Neutrophil (primary cell): Measurements from ENCODE around the gene HIGD1B.

ENCODE experiments used
- H3K27ac ChIP-seq: fragments of 200-600 bp; sonication (generic); 2 replicates; pipeline ENCODE4 v1.5.1; 2016; ENCODE audit warnings: mild to moderate bottlenecking, moderate library complexity
- H3K27me3 ChIP-seq: fragments of 200-600 bp; sonication (generic); 2 replicates; pipeline ENCODE4 v1.6.0; 2016; ENCODE audit warnings: mild to moderate bottlenecking
- H3K36me3 ChIP-seq: fragments of 200-600 bp; sonication (generic); 2 replicates; pipeline ENCODE4 v1.5.1; 2017
- H3K4me1 ChIP-seq, 2 experiments: fragments of 200-600 bp in 1 of 2; sonication (generic) in 1 of 2; 1 replicate in 1 of 2; 2 replicates in 1 of 2; pipeline versions ENCODE4 v1.5.1 to v1.6.1; 2013 to 2016; ENCODE audit warnings: low read depth in 1 of 2, low read length in 1 of 2, mild to moderate bottlenecking in 1 of 2, moderate library complexity in 1 of 2; ENCODE audit not compliant: control insufficient read depth in 1 of 2, insufficient read depth in 1 of 2
- H3K4me3 ChIP-seq, 2 experiments: fragments of 200-600 bp in 1 of 2; sonication (generic) in 1 of 2; 1 replicate in 1 of 2; 2 replicates in 1 of 2; pipeline ENCODE4 v1.5.1; 2013 to 2016; ENCODE audit warnings: low read depth in 1 of 2, low read length in 1 of 2, mild to moderate bottlenecking in 1 of 2, moderate library complexity in 1 of 2
- H3K9me3 ChIP-seq: fragments of 200-600 bp; sonication (generic); 2 replicates; pipeline ENCODE4 v1.5.1; 2016
- CTCF ChIP-seq: fragments of 200-600 bp; sonication (generic); IDR thresholded peaks from 2 replicates; pipeline ENCODE4 v1.5.1; 2016; ENCODE audit warnings: antibody characterized with exemption

HIGD1B gene

DNA sequence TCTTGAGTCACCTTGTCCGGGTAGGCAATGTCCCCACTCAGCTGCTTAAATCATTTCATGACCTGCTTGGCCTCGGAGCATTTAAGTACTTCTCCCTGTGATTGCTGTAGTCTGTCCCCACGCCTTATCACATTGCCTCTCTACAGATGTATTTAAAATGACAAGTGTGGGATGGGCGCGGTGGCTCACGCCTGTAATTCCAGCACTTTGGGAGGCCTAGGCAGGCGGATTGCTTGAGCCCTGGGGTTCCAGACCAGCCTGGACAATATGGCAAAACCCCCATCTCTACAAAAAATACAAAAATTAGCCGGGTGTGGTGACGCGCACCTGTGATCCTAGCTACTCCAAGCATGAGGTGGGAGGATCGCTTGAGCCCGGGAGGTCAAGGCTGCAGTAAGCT, 16.3 kb upstream of the HIGD1B start:
- Histone ChIP-seq H3K9me3 (no peaks in the 10 kb centered on the region), H3K4me3 (no peak overlapping the region), H3K4me1 (peaks cover 12 to 16% of the 10 kb centered on the region in 2 experiments), H3K36me3 (no peaks in the 10 kb centered on the region), H3K27me3 (peaks cover 96% of the 10 kb centered on the region), H3K27ac (no peak overlapping the region)
- no peak for TF ChIP-seq CTCF

DNA sequence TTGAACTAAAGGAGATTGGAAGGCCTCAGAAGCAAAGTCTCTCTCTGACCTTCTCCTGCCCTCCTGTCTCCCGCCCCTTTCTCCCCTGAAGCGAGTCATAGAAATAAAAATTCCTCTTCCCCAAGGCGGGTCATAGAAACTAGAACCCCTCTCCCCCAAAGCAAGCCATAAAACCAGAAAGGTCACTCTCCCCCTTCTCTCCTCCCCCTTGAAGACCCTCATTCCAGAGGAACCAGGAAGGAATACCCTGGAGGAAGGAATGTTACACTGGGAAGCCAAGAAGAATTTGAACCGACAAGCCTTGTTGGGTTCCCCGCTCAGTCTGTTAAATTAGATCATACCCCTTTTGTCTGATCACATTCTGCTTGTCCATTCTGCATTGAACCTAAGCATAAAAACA, 14.9 kb upstream of the HIGD1B start:
- Histone ChIP-seq H3K9me3 (no peaks in the 10 kb centered on the region), H3K27me3 (peaks cover 83% of the 10 kb centered on the region), H3K27ac (no peak overlapping the region), H3K4me3 (no peak overlapping the region), H3K4me1 (peaks cover 12 to 16% of the 10 kb centered on the region in 2 experiments), H3K36me3 (no peaks in the 10 kb centered on the region)
- TF ChIP-seq CTCF, result no peak

DNA sequence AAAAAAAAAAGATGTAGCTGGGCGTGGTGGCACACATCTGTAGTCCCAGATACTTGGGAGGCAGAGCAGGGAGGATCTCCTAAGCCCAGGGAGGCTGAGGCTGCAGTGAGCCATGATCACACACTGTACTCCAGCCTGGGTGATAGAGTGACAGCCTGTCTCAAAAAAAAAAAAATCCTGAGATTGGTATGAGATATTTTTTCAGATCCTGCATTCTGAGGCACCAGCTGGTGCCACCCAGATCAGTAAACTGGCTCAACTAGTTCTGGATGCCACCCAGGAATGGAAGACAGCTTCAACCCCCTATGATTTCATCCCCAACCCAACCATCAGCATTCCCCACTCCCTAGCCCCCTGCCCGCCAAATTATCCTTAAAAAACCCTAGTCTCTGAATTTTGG, 10.5 kb upstream of the HIGD1B start:
- H3K27me3 ChIP-seq, result peaks cover 57% of the 10 kb centered on the region
- no peak overlapping the region for H3K4me3 ChIP-seq
- no peaks in the 10 kb centered on the region for H3K9me3 ChIP-seq
- H3K4me1 ChIP-seq, result no peaks in the 10 kb centered on the region
- H3K36me3 ChIP-seq, result no peaks in the 10 kb centered on the region
- H3K27ac ChIP-seq, result no peak overlapping the region
- no peak for TF ChIP-seq CTCF

DNA sequence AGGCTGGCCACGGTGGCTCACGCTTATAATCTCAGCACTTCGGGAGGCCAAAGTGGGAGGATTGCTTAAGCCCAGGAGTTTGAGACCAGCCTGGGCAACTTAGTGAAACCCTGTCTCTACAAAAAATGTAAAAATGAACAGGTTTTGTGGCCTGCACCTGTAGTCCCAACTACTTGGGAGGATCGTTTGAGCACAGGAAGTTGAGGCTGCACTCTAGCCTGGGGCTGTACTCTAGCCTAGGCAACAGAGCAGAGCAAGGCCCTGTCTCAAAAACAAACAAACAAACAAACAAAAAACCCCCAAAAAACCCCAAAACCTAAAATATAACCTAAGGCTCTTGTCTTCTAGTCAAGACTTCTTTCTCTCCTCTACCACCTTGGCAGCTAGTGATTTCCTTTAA, 7.4 kb upstream of the HIGD1B start:
- Histone ChIP-seq H3K4me3 (no peak overlapping the region), H3K27me3 (peaks cover 47% of the 10 kb centered on the region), H3K9me3 (no peaks in the 10 kb centered on the region), H3K36me3 (no peaks in the 10 kb centered on the region), H3K4me1 (no peaks in the 10 kb centered on the region), H3K27ac (no peak overlapping the region)
- TF ChIP-seq CTCF, result no peak

- no peaks in the 10 kb centered on the region for H3K36me3 ChIP-seq
- no peak for TF ChIP-seq CTCF
- no peaks in the 10 kb centered on the region for H3K9me3 ChIP-seq
- H3K4me3 ChIP-seq, result no peak overlapping the region
- H3K27ac ChIP-seq, result no peak overlapping the region
- peaks cover 41% of the 10 kb centered on the region for H3K27me3 ChIP-seq
- H3K4me1 ChIP-seq, result no peaks in the 10 kb centered on the region
Measured at GRCh38 chr17:44840936-44841335, 6.7 kb upstream of the HIGD1B start.

DNA sequence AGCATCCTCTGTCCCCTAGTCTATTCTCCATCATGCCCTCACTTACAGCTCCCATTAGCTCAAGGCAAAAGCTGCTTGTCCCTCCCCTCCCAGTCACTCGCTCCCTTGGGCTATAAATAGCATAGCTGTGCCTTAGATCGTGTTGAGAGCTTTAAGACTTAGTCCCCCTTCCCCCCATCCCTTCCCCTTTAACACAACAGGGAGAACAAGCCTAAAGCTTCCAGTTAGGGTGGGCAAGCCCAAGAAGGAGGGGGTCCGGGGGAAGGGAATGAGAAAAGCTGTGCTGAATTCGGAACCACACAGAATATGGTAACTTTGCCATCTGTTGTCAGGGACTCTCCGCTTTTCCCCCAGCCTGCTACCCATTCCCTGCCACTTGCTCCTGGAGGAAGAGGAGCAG, 4.9 kb upstream of the HIGD1B start:
- H3K4me1 ChIP-seq, result no peaks in the 10 kb centered on the region
- TF ChIP-seq CTCF, result no peak
- peaks cover 37% of the 10 kb centered on the region for H3K27me3 ChIP-seq
- no peak overlapping the region for H3K4me3 ChIP-seq
- H3K36me3 ChIP-seq, result no peaks in the 10 kb centered on the region
- no peaks in the 10 kb centered on the region for H3K9me3 ChIP-seq
- no peak overlapping the region for H3K27ac ChIP-seq
